GM18520 (cell line): ENCODE data around the gene CHTF18.

Source experiments
- ATAC-seq: cut with Tn5 transposase; IDR thresholded peaks from one replicate; pipeline ENCODE4 v1.9.1; 2021; ENCODE audit not compliant: unreplicated experiment

CHTF18 gene

GRCh38 chr16:790086-790485, 1.7 kb downstream of the CHTF18 start:
- no peak for ATAC-seq

DNA sequence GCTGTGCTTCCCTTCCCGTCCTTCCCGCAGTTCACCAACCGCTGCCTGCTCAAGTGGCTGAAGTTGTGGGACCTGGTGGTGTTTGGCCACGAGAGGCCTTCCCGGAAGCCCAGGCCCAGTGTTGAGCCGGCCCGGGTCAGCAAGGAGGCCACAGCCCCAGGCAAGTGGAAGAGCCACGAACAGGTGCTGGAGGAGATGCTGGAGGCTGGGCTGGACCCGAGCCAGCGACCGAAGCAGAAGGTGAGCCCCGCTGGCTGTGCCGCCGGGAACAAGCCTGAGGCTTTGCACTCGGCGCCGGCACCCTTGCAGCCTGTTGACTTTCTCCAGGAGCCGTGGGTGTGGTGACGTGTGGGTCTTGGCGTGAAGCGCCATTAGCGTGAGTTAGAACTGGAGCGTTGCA, 2.7 kb downstream of the CHTF18 start:
- ATAC-seq, result no peak

DNA sequence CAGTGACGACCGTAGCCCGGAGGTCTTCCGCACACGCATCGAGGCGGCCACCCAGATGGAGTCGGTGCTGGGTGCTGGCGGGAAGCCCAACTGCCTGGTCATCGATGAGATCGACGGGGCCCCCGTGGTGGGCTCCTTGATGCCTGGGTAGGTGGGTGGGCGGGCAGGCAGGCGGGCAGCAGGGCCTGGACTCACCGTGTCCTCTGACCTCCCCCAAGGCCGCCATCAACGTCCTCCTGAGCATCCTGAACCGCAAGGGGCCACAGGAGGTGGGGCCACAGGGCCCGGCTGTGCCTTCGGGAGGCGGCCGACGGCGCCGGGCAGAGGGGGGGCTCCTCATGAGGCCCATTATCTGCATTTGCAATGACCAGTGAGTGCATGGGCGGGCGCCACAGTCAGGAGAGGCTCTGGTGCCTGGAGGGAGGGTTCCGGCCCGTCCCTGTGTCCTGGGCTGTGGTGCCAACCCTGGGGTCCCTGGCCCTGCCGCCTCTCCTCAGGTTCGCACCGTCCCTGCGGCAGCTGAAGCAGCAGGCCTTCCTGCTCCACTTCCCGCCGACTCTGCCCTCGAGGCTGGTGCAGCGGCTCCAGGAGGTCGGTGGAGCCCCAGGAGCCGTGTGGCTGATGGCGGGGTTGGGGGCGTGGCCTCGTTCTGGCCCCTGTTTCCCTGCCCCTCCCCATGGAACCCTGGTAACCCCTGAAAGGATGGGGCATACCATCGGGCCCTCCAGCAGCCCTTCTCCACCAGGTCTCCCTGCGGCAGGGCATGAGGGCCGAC, 4.0 kb downstream of the CHTF18 start:
- no peak for ATAC-seq

GRCh38 chr16:793414-793813, 5.0 kb downstream of the CHTF18 start:
- ATAC-seq, result no peak

DNA sequence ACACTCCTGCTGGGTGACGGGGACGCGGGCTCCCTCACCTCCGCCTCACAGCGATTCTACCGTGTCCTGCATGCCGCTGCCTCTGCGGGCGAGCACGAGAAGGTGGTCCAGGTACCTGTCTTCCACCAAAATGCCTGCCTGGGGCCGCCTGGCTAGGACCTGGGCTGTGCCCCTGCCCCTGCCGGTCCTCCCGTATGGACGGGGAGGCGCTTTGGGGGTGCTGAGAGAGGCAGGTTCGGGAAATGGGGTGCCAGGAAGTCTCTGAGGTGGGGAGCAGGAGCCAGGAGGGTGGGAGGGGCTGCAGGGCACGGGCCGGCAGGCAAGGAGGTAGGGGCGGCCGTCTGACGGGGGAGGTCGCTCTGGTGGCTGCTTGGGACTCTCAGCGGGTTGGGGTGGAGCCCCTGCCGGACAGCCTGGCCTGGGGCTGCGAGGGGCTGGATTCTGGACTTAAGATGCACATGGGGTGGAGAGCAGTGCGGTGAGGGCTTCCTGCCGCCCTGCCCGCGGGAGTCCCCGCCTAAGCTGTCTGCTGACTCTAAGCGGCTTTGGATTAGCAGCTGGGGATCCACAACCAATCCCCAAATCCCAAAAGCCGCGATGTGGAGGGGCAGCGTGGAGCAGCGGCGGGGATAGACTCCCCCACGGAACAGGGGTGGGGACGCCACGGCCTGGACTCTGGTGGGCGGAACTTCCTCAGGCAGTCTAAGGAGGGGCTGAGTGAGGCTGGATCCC, 5.8 kb downstream of the CHTF18 start:
- ATAC-seq, result no peak

GRCh38 chr16:794853-795466, 6.5 kb downstream of the CHTF18 start:
- ATAC-seq, result no peak

DNA sequence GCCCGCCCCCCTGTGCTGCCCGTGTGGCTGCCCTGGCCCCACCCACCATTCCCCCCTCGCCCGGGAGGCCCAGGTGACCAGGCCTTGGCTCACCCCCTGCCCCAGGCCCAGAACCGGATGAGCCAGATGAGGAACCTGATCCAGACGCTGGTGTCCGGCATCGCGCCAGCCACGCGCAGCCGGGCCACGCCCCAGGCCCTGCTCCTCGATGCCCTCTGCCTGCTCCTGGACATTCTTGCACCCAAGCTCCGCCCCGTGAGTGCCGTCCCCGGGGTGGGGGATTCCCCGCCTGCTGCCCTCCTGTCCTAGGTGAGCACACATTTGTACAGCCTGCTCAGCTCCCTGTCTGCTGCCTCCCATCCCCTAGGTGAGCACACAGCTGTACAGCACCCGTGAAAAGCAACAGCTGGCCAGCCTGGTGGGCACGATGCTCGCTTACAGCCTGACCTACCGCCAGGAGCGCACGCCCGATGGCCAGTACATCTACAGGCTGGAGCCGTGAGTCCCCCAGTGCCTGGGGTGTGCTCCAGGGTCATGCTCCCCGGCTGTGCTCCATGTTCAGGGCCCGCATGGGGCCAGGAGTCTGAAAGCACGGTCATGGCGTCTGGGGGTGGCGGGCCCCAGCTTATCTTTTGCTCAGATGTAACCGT, 7.3 kb downstream of the CHTF18 start:
- no peak for ATAC-seq

- ATAC-seq, result no peak
These were observed 8.1 kb downstream of the CHTF18 start for GRCh38 chr16:796296-797119.

GRCh38 chr16:797120-797420, 8.7 kb downstream of the CHTF18 start:
- ATAC-seq, result no peak

- no peak for ATAC-seq
These were observed 9.3 kb downstream of the CHTF18 start for GRCh38 chr16:797686-798085.

GRCh38 chr16:798666-799065, 10.2 kb downstream of the CHTF18 start:
- no peak for ATAC-seq

GRCh38 chr16:799111-799947, 10.9 kb downstream of the CHTF18 start:
- ATAC-seq, result no peak

DNA sequence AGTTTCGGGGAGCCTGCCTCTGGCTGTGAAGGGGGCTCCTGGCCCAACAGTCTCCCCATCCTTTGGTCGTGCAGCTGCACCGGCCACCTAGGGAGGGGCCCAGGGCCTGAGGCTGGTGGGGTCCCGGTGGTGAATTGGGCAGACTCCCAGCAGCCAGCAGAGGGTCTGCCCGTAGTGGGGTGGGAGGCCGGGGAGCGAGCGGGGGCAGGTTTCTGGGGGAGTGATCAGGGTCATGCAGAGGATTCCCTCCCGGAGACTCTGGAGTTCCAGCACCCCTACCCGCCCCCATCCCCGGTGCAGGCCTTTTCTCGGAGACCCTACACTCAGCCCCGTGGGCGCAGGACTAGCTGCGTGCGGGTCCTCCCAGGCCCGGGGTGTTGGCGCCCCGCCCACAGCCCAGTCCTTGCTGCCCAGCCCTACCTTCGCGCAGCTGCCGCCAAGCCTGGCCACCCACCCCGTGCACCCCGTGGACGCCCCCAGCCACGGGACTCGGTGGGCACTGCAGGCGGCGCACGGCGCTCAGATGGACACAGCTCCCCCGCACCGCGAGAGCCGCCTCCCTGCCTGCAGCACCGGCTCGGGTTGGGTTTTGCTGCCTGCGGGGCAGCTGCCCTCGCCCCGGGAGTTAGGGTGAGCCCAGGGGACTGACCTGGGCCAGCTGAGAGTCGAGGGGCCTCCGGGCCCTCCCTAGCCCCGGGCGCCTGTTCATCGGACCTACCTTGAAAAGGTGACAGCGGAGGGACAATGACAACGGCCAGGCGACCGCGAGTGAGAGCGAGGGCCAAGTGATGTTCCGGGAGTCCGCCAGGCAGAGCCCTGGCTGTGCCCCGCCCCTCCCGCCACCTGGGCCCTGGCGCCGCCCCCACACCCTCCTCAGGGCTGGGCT, 11.8 kb downstream of the CHTF18 start, which contains the start of gene GNG13:
GNG13 (minus strand) TSS at position 787 of the 886 bp plus-strand sequence. CDS start 1,657 bp downstream, outside the sequence.
- no peak for ATAC-seq

DNA sequence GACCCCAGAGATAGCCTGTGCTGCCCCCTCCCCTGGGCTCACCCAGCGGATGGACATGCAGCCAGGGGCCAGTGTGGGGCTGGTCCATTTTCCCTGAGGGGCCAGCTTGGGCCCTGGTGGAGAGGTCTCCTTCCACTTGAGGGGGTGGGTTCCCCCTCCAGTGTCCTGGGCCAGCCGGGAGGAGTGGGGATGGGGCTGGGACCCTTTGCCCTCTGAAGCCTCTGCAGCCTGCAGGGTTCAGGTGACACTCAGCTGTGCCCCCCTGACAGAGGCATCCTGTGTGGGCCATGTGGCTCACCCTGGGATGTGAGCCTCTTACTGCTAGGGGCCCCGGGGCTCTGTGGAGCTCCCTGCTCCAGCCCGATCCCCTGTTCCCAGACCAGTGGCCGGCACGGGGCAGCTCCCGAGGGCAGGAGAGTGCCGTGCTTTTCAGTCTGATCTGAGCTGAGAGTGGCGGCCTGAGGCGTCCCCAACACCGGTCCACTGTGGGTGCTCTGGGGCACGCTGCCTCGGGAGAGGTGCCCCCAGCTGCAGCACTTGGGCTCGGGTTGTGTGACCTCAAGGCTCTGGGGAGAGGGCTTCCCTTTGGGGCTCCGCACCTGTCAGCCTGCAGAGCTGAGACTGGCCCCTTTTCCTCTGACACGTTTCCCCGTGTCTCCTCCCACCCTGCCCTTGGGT, 12.6 kb downstream of the CHTF18 start:
- no peak for ATAC-seq

DNA sequence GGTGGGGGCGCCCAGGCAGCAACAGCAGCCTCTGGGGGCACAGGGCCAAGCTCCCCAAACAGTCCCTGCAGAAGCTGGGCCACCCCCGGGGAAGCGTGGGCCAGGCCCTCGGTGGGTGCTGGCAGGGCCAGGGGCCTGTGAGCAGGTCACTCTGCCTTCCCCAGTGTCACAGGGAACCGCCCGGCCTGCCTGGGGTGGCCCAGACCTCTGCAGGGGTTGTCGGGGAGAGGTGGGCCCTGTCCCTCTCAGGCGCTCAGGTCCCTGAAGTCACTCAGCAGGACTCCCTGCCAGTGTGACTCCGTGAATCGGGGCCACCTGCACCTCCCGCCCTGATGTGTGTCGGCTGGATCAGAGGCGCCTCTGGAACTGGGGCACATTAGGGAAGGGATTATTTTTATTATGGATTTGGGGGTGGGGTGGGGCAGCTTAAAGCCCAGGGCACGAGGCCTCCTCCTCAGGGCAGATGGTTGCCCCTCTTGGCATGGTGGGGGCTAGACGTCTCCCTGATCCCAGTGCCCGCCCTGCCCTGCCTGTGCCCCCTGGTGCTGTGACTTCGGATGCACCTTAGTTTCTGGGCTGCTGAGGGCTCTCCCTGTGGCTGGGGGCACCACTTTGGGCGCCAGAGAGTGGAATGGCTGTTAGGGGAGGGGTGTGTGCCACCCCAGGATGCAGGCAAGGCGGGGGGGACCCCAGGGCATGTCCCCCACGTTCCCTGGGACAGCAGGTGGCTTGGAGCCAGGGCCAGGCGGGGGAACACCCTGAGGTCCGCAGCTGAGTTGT, 13.4 kb downstream of the CHTF18 start:
- ATAC-seq, result no peak

DNA sequence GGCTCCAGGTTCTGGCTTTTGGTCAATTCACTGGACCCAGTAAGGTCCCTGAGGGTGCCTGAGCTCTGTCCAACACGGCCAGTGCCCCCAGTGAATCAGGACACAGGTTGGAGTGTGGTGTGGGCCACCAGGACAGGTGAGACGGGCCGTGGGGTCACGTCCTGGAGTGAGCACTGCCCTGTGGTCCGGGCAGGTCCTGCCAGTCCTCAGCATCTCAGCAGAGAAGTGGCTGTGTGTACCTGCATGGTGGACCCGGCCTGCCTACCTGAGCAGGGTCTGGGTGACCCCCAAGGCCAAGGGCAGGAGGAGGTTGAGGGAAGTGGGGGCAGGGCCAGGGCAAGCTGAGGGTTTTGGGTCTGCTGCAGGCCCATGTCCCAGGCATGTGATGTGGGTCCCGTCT, 14.0 kb downstream of the CHTF18 start:
- no peak for ATAC-seq

- no peak for ATAC-seq
These were observed 14.7 kb downstream of the CHTF18 start for GRCh38 chr16:802914-803753.
